ENCODE measurements around the gene DOCK8.

DOCK8 gene

DNA sequence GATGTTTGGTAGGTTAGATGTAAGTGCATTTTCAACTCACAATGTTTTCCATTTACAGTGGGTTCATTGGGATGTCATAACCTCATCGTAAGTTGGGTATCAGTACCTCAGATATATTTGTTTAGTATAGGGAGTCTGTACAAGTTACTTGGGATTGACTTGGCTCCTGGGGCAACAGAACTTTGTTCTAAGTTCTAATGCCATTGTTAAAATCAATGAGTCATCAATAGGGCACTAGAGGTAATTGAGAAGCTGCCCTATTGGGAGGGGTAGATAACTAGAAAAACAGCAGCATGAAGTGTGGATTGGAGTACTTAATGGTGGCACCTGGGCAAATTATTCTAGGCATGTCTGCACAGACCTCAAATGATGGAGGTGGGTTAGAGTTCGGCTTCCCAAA lies 272.8 kb downstream of the DOCK8 start:
- no peak for ATAC-seq
- no peak for TF ChIP-seq CSDC2 (CRISPR knock-in tag; IDR thresholded peaks at IDR 0.05)
- TF ChIP-seq, protein P1, sequence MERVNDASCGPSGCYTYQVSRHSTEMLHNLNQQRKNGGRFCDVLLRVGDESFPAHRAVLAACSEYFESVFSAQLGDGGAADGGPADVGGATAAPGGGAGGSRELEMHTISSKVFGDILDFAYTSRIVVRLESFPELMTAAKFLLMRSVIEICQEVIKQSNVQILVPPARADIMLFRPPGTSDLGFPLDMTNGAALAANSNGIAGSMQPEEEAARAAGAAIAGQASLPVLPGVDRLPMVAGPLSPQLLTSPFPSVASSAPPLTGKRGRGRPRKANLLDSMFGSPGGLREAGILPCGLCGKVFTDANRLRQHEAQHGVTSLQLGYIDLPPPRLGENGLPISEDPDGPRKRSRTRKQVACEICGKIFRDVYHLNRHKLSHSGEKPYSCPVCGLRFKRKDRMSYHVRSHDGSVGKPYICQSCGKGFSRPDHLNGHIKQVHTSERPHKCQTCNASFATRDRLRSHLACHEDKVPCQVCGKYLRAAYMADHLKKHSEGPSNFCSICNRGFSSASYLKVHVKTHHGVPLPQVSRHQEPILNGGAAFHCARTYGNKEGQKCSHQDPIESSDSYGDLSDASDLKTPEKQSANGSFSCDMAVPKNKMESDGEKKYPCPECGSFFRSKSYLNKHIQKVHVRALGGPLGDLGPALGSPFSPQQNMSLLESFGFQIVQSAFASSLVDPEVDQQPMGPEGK (CRISPR knock-in tag; IDR thresholded peaks at IDR 0.05; ENCODE audit: borderline replicate concordance) = no peak
- no peak for TF ChIP-seq GLIS3 (CRISPR knock-in tag; IDR thresholded peaks at IDR 0.05)
- no peak for TF ChIP-seq TCF4 (CRISPR knock-in tag; IDR thresholded peaks at IDR 0.05; ENCODE audit: borderline replicate concordance)
- TF ChIP-seq BACH2 (CRISPR knock-in tag; IDR thresholded peaks at IDR 0.05; ENCODE audit: borderline replicate concordance) = no peak
- TF ChIP-seq ZNF565 (CRISPR knock-in tag; conservative IDR thresholded peaks at IDR 0.05; ENCODE audit: low read depth) = no peak
- TF ChIP-seq, protein P2, sequence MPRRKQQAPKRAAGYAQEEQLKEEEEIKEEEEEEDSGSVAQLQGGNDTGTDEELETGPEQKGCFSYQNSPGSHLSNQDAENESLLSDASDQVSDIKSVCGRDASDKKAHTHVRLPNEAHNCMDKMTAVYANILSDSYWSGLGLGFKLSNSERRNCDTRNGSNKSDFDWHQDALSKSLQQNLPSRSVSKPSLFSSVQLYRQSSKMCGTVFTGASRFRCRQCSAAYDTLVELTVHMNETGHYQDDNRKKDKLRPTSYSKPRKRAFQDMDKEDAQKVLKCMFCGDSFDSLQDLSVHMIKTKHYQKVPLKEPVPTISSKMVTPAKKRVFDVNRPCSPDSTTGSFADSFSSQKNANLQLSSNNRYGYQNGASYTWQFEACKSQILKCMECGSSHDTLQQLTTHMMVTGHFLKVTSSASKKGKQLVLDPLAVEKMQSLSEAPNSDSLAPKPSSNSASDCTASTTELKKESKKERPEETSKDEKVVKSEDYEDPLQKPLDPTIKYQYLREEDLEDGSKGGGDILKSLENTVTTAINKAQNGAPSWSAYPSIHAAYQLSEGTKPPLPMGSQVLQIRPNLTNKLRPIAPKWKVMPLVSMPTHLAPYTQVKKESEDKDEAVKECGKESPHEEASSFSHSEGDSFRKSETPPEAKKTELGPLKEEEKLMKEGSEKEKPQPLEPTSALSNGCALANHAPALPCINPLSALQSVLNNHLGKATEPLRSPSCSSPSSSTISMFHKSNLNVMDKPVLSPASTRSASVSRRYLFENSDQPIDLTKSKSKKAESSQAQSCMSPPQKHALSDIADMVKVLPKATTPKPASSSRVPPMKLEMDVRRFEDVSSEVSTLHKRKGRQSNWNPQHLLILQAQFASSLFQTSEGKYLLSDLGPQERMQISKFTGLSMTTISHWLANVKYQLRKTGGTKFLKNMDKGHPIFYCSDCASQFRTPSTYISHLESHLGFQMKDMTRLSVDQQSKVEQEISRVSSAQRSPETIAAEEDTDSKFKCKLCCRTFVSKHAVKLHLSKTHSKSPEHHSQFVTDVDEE (CRISPR knock-in tag; IDR thresholded peaks at IDR 0.05) = no peak
- TF ChIP-seq ZFP3 (CRISPR knock-in tag; IDR thresholded peaks at IDR 0.05) = no peak
- TF ChIP-seq SNAI2 (CRISPR knock-in tag; IDR thresholded peaks at IDR 0.05) = no peak
- TF ChIP-seq, protein P3, sequence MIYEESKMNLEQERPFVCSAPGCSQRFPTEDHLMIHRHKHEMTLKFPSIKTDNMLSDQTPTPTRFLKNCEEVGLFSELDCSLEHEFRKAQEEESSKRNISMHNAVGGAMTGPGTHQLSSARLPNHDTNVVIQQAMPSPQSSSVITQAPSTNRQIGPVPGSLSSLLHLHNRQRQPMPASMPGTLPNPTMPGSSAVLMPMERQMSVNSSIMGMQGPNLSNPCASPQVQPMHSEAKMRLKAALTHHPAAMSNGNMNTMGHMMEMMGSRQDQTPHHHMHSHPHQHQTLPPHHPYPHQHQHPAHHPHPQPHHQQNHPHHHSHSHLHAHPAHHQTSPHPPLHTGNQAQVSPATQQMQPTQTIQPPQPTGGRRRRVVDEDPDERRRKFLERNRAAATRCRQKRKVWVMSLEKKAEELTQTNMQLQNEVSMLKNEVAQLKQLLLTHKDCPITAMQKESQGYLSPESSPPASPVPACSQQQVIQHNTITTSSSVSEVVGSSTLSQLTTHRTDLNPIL (CRISPR knock-in tag; IDR thresholded peaks at IDR 0.05; ENCODE audit: low read depth) = no peak
- TF ChIP-seq ZC3H10 (CRISPR knock-in tag; IDR thresholded peaks at IDR 0.05) = no peak
- TF ChIP-seq, protein P4, sequence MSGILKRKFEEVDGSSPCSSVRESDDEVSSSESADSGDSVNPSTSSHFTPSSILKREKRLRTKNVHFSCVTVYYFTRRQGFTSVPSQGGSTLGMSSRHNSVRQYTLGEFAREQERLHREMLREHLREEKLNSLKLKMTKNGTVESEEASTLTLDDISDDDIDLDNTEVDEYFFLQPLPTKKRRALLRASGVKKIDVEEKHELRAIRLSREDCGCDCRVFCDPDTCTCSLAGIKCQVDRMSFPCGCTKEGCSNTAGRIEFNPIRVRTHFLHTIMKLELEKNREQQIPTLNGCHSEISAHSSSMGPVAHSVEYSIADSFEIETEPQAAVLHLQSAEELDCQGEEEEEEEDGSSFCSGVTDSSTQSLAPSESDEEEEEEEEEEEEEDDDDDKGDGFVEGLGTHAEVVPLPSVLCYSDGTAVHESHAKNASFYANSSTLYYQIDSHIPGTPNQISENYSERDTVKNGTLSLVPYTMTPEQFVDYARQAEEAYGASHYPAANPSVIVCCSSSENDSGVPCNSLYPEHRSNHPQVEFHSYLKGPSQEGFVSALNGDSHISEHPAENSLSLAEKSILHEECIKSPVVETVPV (CRISPR knock-in tag; IDR thresholded peaks at IDR 0.05) = no peak
- no peak for TF ChIP-seq RARB (CRISPR knock-in tag; IDR thresholded peaks at IDR 0.05)
- no peak for TF ChIP-seq OSR1 (CRISPR knock-in tag; IDR thresholded peaks at IDR 0.05)
- no peak for TF ChIP-seq ZNF8 (CRISPR knock-in tag; IDR thresholded peaks at IDR 0.05)
- TF ChIP-seq ARNTL (CRISPR knock-in tag; IDR thresholded peaks at IDR 0.05; ENCODE audit: borderline replicate concordance, low read depth) = no peak
- no peak for TF ChIP-seq ZFP30 (CRISPR knock-in tag; IDR thresholded peaks at IDR 0.05)
- TF ChIP-seq, protein P5, sequence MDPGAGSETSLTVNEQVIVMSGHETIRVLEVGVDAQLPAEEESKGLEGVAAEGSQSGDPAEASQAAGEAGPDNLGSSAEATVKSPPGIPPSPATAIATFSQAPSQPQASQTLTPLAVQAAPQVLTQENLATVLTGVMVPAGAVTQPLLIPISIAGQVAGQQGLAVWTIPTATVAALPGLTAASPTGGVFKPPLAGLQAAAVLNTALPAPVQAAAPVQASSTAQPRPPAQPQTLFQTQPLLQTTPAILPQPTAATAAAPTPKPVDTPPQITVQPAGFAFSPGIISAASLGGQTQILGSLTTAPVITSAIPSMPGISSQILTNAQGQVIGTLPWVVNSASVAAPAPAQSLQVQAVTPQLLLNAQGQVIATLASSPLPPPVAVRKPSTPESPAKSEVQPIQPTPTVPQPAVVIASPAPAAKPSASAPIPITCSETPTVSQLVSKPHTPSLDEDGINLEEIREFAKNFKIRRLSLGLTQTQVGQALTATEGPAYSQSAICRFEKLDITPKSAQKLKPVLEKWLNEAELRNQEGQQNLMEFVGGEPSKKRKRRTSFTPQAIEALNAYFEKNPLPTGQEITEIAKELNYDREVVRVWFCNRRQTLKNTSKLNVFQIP (CRISPR knock-in tag; IDR thresholded peaks at IDR 0.05; ENCODE audit: borderline replicate concordance, low read depth) = no peak
- no peak for TF ChIP-seq PPARA (CRISPR knock-in tag; IDR thresholded peaks at IDR 0.05; ENCODE audit: borderline replicate concordance)

DNA sequence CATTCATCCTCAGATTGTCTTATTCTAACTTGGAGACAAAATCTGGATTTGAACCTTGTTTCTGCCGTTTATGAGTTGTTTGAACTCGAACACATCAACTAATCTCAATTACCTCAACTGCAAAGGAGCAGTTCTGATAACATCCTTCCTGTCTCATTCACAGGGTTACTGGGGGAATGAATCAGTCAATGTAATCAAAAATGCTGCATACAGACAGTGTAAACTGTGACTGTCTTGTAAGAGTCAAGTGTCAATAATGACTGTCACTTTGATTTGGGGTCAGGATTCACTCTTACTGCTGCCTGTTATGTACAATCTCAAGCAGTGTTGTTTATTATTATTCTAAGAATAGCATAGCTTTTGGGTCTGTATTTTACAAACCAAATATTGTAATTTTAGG lies 273.8 kb downstream of the DOCK8 start:
- ATAC-seq = no peak
- TF ChIP-seq ISL1 (CRISPR knock-in tag; IDR thresholded peaks at IDR 0.05) (no peak), ESRRG (CRISPR knock-in tag; IDR thresholded peaks at IDR 0.05) (no peak), PPARA (CRISPR knock-in tag; IDR thresholded peaks at IDR 0.05; ENCODE audit: borderline replicate concordance) (no peak), ZC3H10 (CRISPR knock-in tag; IDR thresholded peaks at IDR 0.05) (no peak), TCF4 (CRISPR knock-in tag; IDR thresholded peaks at IDR 0.05; ENCODE audit: borderline replicate concordance) (no peak), BACH2 (CRISPR knock-in tag; IDR thresholded peaks at IDR 0.05; ENCODE audit: borderline replicate concordance) (no peak)

Measured in SK-N-SH treated with all-trans-retinoic acid at 6 μM for 48 hours (cell line).